Umbilical cord (tissue), 2 donors: Measurements from ENCODE around the gene ARHGAP18. TPM values are rescaled to one million over a fixed set of nuclear protein-coding genes. Genes with fewer than 3 reads are reported as not detected.

Source experiments
- DNase-seq: peaks from one replicate; pipeline ENCODE4 v3.0.0-alpha.2; 2015; ENCODE audit warnings: low spot score
- total RNA-seq: library from RNA; depleted of rRNA; stranded (reverse); fragments of >200 nt; gene quantifications from one replicate; pipeline ENCODE4 v1.2.3, GENCODE V29; 2014; ENCODE audit warnings: low replicate concordance; ENCODE audit not compliant: insufficient read depth

Gene ARHGAP18
- total RNA-seq, 1 donor from 2014 or later: 27.0 TPM

DNA sequence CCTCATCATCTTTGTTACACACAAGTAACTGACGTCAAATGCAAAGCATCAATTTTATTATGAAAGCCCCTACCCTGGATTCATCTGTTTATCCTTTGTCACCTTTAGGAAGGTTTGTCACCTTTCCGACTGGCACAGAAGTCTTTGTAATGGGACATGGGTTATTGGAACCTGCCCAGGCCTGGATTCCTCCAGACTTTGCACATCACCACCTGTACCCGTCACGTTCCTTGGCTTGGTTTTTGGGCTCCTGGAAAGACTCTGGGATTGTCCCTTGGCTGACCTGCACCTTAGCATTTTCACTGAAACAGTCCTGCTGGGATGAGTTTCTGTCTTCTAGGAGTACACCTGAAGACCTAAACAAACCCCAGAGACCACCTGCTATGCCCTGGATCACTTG, 15.4 kb upstream of the ARHGAP18 start:
- DNase-seq: no peak

DNA sequence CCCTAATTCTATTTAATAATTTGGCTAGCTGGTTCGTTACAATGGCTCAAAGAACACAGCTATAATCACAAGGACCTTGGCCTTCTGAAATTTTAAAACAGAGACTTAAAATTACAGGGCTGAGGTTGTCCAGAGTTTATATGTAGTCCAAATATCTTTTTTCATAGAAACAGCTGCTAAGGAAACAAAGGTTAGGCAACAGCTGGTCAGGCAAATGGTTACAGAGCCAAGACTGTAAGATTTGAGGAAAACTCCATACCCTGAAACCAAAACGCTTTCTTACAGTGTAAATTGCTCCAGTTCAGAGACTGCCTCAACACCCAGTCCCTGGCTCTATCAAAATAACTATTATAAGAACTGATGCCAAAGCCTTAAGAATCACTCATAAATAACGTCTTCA, 9.7 kb upstream of the ARHGAP18 start:
- DNase-seq: no peak

DNA sequence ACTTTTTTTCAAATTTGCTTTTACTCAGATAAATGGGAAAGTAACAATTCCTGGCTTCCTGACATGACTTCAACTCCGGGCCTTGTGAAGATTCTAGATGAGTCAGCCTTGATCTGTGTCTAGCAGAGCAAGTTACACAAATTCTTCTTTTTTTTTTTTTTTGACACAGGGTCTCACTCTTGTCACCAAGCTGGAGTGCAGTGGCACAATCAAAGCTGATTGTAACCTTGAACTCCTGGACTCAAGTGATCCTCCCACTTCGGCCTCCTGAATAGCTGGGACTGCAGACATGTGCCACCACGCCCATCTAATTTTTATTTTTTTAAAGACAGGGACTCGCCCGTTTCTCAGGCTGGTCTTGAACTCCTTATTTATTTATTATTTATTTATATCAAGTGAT, 7.3 kb upstream of the ARHGAP18 start:
- peak; percentile 10 for DNase-seq

DNA sequence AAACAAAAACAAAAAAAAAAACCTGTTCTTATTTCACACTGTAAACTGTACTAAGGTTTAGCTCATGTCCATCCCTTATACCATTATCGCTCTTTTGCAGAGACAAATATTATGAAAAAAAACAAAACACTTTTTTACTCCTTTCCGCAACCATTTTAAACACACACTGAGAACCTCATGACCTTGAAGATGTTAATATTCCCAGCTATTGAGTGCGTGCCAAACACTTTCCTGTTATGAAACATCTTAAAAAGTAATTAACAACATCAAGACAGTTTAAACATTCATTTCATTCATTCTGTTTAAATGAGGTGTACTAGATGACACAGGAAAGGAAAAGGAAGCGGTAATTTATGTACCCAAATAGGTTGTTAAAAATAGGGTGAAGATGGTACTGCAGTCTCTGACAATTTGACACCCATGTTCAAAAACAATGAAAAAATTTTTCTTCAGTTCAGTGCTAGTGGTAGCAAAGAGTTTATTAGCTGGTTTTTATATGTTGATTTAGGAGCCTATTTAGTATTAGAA, 3.9 kb upstream of the ARHGAP18 start:
- no peak for DNase-seq

DNA sequence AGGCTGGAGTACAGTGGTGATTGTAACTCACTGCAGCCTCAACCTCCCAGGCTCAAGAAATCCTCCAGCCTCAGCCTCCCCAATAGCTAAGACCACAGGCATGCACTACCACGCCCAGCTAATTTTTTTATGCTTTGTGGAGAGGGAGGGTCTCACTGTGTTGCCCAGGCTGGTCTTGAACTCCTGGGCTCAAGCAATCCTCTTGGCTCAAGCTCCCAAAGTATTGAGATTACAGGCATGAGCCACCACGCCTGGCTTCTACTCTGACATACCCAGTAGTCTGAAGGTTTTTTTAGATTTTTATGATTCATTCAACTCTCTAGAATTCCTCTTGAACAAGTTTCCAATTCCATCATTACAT, 1.3 kb upstream of the ARHGAP18 start:
- no peak for DNase-seq

DNA sequence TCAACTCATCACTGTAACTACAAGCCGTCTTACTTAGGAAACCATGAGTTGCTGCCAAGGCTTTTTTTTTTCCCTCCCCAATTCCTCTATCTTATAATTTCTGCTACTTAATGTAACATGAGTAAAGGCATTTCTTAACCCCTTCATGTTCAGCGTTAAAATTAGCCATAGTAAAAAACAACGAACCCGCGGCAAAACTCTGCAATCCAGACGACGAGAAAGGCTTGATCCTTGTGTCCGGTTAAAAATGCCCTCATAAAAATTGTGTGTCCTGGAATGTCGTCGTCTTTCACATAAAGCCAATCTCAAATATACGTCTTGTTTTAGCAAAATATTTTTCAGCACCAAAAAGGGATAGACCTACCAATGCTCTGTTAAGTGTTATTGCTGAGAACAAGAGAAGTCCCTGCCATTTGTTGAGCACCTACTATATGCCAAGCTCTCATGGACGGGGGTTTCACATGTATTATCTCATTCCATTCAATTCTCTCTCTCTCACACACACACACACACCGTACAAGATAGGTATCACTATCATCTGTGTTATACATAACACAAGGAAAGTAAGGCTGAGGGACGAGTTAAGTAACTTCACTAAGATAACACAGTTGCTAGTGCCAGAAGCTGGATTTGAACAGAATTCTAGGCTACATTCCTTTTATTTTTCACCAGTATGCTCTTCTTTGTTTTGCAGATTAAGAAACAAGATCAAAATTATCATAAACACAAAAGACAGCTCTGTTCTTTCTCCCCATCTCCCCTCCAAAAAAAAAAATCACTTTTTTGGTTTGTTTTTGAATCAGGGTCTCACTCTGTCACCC, 683 bp upstream of the ARHGAP18 start:
- DNase-seq: no peak

DNA sequence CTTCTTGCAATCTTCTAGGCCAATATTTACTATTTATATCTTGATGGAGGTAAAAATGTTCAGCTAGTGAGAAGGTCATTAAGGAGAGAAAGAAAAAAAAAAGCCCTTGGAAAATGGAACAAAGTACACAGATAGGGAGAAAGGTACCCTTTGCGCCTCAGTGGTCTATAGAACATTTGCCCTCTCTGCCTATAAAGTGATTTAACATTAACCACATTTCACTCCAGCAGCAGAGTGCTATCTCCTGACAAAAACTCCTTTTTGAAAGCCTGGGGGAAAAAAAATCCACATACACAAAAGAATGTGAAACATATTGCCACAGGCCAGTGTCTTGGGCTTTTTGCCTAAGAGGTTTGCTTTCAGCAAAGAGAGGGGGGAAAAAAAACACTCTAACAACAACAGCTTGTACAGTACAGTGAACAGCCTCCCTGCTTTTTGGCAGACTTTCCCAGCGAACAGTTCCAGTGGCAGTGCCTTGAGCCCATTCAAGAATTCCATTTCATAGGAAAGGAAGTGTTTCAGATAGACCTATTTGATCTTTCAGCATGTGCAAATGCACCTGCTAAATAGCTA, 695 bp downstream of the ARHGAP18 start:
- DNase-seq: peak; percentile 69

DNA sequence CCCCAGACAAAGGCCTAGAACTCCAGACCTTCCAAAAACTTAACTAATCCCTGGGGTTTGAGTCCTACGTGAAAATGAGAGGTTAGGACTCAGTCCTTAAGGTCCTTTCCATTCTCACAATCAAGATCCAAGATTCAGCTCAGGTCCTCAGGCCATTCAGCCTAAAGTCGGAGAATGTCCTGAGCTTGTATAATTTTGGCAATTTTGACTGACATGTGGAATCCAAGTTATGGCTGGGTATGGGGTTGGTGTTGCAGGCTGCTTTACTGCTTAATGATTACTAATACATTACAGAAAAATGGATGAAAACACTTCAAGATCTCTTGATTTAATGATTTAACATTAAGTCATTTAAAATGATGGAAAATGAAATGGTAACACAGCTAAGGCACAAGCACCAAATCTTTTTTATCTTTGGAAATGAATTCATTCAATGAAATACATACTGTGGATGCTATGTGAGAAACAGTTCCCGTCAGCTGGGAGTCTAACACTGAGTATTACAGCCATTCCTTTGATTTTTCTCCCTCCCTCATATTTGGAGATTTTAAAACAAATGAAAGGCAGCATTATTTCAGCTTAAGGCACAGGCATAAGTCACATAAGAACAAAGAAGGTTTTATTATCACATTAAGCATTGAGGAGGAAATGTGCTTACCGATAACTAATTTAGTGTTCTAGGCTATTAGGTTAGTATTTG, 1.3 kb downstream of the ARHGAP18 start:
- no peak for DNase-seq

DNA sequence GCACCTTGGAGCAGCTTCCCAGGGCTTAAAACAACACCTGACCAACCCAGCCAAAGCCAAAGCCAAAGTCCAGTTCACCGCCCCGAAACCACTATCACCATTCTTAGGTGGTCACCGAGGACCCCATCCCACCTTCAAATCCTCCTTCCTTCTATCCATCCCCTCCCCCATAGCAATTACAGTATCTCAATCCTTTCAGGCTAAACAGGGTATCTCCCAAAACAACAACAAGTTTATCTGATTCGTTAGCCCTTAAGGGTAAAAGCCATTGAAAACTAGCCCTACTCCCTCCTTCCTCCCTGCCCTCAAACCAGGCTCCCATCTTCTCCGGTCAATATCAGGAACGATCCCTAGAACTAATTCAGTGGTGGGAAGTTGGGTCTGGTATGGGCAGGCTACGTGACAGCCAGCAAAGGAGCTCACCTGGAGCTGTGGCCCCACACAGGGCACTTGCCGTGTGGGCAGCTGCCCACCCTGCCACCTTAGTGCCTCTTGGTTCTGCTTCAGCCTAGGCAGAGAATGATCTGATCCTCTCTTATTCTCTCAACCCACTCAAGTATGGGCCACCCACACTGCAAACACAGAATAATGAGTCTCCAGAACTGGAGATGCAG, 2.0 kb downstream of the ARHGAP18 start:
- no peak for DNase-seq

DNA sequence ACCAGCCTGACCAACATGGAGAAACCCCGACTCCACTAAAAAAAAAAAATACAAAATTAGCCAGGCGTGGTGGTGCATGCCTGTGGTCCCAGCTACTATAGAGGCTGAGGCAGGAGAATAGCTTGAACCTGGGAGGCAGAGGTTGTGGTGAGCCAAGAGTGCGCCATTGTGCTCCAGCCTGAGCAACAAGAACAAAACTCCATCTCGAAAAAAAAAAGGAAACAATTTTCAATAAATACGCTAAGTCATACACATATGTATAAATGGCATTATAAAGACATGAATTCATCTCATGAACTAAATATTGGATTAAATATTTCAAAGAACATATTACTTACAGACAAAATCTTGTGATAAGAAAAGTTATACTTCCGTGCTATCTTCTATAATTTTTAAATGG, 2.9 kb downstream of the ARHGAP18 start:
- DNase-seq: no peak

DNA sequence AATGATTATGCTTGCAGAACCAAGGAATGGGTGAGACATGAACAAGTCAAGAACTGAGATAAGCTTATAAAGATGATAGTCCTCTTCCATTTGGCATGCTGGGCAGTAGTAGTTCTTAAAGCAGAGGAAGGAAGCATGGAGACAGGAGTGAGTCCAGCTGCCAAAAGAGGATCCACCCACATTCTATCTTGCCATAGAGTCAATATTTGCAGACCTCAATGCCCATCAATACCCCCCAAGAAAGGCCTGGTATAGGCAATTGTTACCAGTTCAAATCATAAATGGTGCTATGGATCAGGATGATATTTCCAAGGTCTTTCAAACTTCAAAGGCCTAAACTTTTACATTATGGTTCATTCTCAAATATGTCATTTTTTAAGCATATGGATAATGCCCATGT, 4.8 kb downstream of the ARHGAP18 start:
- DNase-seq: no peak

DNA sequence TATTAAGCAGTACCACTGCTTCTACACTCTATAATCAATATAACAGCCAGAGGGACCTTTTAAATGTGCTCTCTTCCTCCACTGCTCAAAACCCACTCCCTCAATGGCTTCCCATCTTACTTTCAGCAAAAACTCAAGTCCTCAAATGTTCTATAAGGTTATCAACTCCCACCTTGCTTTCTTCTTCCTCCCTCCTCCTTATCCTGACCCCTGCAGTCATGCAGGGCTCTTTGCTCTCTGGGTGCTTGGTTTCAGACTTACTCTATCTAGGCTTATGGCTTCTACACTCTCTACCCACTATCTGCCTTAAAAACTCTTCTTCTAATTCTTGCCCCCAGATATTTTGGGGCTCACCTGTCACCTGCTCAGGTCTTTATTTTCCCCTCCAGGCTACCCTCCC, 5.3 kb downstream of the ARHGAP18 start:
- no peak for DNase-seq

DNA sequence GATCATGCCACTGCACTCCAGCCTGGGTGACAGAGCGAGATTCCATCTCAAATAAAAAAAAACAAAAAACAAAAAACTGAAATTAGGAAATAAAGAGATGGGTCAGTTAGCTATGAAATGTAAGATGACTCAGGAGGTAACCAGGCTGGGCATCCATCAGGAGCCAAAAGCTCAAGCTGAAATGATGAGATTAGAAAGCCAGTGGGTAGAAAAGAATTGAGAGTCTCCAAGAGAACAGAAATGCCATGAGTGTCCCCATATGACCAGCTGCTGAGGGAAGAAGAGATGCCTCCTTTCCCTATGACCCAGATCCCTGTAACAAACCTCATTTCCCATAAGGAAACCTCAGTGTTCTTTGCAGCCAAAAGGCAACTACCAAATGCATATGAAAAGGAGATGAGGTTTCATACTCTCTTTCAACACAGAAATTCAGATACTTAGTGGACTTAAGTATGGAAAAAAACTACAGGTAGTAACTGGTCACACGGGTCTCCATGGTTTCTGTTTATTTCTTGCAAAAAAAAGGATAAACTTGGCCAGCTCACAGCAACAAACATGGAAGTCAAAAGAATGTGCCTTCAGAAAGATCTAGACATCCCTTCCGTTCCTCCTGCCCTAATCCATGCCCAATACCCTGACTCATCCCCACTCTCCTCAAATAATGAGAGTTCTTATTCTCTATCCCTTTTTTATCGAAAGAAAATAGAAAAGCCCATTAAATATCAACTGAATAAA, 8.1 kb downstream of the ARHGAP18 start:
- DNase-seq: no peak

DNA sequence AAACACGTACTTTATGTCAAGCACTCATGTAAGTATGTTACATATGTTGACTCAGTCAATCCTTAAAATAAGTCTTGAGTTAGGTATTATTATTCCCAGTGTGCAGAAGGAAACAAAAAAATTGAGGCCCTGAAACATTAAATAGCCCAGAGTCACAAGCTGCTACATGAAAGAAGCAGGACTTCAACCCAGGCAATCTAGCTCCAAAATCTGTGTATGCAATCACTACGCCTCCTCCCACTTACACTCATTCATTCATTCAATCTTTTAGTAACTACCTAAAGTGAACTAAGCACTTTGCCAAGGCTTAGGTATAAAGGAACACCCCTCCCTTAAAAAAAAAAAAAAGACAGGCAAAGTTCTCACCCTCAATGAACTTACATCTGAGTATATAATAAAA, 9.3 kb downstream of the ARHGAP18 start:
- no peak for DNase-seq

DNA sequence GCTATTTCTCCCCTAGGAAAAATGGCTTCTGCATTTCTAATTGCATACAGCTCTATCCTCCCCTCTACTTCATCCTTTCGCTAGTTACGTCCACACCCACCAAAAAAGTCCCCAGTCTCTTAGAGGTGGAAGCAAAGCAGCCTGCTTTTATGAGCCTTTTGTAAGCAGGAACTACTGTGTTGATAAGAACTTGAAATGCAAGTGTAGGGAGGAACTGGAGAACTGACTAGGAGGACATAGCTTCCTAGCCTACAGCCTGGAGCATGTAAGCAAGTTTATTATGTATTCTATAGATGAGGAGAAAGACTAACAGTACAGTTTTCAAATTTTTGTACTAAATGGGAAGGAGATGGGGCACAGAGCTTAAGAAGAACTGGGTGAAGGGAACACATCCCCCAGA, 10.3 kb downstream of the ARHGAP18 start:
- no peak for DNase-seq

DNA sequence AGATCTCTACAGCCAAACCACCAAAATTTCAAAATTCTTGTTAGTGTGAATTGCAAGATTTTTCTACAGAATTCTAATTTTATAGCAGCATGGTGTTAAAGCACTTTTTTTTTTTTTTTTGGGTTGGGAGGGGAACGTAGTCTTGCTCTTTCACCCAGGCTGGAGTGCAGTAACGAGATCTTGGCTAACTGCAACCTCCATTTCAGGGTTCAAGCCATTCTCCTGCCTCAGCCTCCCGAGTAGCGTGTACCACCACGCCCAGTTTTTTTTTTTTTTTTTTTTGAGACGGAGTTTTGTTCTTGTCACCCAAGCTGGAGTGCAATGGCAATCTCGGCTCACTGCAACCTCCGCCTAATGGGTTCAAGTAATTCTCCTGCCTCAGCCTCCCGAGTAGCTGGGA, 11.5 kb downstream of the ARHGAP18 start:
- no peak for DNase-seq

DNA sequence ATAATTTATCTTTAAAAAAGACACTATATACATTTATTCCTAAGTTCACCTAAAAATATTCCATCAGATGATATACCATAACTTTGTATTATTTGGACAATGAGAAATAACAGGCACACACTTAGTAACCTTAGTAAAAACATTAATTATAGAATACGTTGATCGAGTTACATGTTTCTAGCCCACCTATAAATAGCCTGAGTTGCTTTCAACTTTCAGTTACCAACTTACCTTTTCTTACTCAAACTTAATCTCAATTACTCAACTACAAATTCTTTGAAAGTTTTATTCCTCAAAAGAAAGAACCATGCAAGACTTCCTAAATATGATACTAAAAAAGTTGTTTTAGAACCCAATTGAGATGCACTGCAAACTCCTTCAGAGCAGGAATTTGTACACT, 12.2 kb downstream of the ARHGAP18 start:
- no peak for DNase-seq

DNA sequence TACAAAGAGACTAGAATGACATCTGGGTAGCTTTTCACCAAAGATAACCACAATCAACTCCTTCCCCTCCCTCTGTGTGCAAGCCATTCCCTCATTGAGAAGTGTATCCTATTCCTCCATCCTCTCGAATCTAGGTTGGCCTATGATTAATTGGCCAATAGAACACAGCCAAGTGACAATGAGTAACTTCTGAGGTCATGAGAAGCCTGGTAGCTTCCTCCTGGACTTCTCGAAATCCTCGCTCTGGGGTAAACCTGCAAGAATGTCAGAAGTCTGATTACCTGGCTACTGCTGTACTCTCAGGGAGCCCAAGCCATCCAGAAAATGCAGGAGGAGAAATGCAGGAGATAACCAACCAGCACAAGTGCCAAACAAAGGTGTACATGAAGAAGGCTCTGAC, 13.1 kb downstream of the ARHGAP18 start:
- DNase-seq: no peak

DNA sequence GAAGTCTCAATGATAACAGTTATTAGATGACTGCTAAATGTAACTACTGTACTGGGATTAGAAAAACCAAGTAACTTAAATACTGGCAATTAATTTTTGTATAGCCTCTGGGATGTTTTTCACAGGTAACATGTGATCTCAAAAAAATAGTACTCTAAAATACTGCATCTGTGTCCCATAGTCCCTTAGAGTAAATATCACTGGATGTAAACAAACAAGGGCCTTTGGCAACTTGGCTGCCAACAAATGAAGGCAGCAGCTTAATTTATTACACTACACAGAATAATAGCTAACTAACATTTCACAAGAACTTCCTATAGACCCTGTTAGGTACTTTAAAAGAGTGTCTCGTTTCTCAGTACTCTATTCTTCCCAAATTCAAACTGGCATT, 14.0 kb downstream of the ARHGAP18 start:
- no peak for DNase-seq

DNA sequence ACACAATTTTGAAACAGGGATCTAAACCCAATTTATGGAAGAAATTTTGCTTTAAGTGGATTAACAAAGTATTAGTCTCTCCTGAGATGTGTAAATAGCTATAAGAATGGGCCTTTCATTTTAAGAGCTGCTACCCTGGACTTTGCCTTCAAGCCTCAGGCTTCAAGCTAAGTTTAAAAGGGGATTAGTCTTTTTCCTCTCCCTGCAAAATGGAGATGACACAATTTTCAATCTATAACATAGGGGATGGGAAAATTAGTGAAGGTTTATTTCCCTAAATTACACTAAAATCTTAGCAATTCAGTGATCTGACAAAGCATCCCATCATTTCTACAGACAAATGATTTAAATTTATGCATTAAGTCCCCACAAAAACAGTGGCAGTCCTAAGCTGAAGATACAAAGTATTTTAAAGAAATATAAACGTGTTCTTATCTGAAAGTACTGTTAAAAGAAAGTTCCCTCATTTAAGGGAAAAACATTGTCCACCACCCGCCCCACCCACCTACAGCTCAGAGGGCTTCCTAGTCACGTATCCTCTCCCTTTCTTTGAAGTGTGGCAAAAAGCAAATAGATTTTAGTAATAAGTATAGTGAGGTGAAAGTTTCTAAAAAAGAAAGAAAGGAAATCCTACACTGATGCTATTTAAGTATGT, 14.5 kb downstream of the ARHGAP18 start:
- DNase-seq: no peak

DNA sequence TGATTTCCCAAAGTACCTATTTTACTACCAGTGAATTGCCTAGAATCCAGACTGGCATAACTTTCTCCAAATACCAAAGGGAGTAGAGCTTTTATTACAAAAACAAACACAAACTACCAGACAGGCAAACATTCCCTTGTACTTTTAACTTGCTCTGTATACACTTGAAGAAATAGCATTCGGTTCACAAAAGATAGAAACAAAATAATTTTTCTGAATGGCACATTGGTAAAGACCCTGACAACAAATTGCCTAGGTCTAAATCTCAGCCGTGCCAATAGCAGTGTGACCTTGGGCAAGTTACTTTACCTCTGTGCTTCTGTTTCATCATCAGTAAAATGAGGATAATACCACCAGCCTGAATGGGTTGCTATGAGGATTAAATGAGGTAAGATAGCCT, 15.9 kb downstream of the ARHGAP18 start:
- DNase-seq: no peak
